ENCODE results near the gene OLFM4. TPM values are rescaled to one million over a fixed set of nuclear protein-coding genes. Genes with fewer than 3 reads are reported as not detected.

Gene OLFM4
- total RNA-seq (2021; ENCODE audit: unreplicated experiment) (not detected), Bru-seq, nascent RNA (not detected), BruChase-seq, experiment 1, labeled RNA remaining after a 2-hour chase (not detected), BruChase-seq, experiment 2, labeled RNA remaining after a 6-hour chase (not detected)
- not detected for polyA plus RNA-seq (2012; ENCODE audit: insufficient read length)
- long read RNA-seq, result 0 reads

GRCh38 chr13:53028637-53029203 lies at the start of gene OLFM4:
Gene OLFM4, plus strand, starts transcription at chr13:53028813. Its CDS starts 24 bp downstream, at chr13:53028837.
- H3K4me3 ChIP-seq (ENCODE audit: low read depth in 2 of 2, low read length in 2 of 2), result no peak within 1 kb of the TSS
- H3K27me3 ChIP-seq (ENCODE audit: control insufficient read depth, insufficient read depth, low read length), result no peaks in the 10 kb centered on the region
- H3K9me3 ChIP-seq (ENCODE audit: control insufficient read depth, insufficient read depth, low read depth, low read length), result no peaks in the 10 kb centered on the region
- no peaks in the 10 kb centered on the region for H3K4me1 ChIP-seq (ENCODE audit: control insufficient read depth, insufficient read depth, low read length)
- in situ Hi-C loops (cut with HindIII; ENCODE audit: low pct_unique_long_range_greater_than_20kb, low sequenced_read_pairs), result no loop called here
- TF ChIP-seq REST (IDR thresholded peaks at IDR 0.05; ENCODE audit: insufficient read depth in 1 of 2, low read depth in 2 of 2, low read length in 1 of 2) (no peak), POLR2AphosphoS5 (IDR thresholded peaks at IDR 0.05; ENCODE audit: low read depth, low read length) (no peak), SIN3A (IDR thresholded peaks at IDR 0.05; ENCODE audit: borderline replicate concordance, insufficient read depth, low read depth, low read length) (no peak), TCF7L2 (IDR thresholded peaks at IDR 0.05; ENCODE audit: low read depth, low read length) (no peak), CTCF (IDR thresholded peaks at IDR 0.05) (no peak)
- CTCF ChIA-PET, result no interaction called here
- BruUV-seq (replicated peaks), result no TSS peak
- H3K36me3 ChIP-seq (ENCODE audit: control insufficient read depth, insufficient read depth, low read length), result no peaks in the 10 kb centered on the region
- H3K27ac ChIP-seq (ENCODE audit: low read length), result no peak within 1 kb of the TSS
- ATAC-seq (no peak), DNase-seq (ENCODE audit: low read depth, low spot score) (no peak)
- POLR2A ChIA-PET, result no interaction called here
- intact Hi-C loops (cut with micrococcal nuclease; ENCODE audit: unreplicated experiment), result no loop called here

GRCh38 chr13:52978989-52979388 lies 49.6 kb upstream of the OLFM4 start:
- ATAC-seq (no peak), DNase-seq (ENCODE audit: low read depth, low spot score) (no peak)
- ChIA-PET POLR2A (no interaction called here), CTCF (no interaction called here)
- in situ Hi-C loops (cut with HindIII; ENCODE audit: low pct_unique_long_range_greater_than_20kb, low sequenced_read_pairs), result no loop called here
- Histone ChIP-seq H3K36me3 (ENCODE audit: control insufficient read depth, insufficient read depth, low read length) (no peaks in the 10 kb centered on the region), H3K4me3 (ENCODE audit: low read depth in 2 of 2, low read length in 2 of 2) (no peak overlapping the region), H3K27ac (ENCODE audit: low read length) (no peak overlapping the region), H3K4me1 (ENCODE audit: control insufficient read depth, insufficient read depth, low read length) (no peaks in the 10 kb centered on the region), H3K9me3 (ENCODE audit: control insufficient read depth, insufficient read depth, low read depth, low read length) (no peaks in the 10 kb centered on the region), H3K27me3 (ENCODE audit: control insufficient read depth, insufficient read depth, low read length) (no peaks in the 10 kb centered on the region)
- BruUV-seq (replicated peaks), result no TSS peak
- no peak for TF ChIP-seq REST (IDR thresholded peaks at IDR 0.05; ENCODE audit: insufficient read depth in 1 of 2, low read depth in 2 of 2, low read length in 1 of 2)
- TF ChIP-seq SIN3A (IDR thresholded peaks at IDR 0.05; ENCODE audit: borderline replicate concordance, insufficient read depth, low read depth, low read length), result no peak
- no peak for TF ChIP-seq CTCF (IDR thresholded peaks at IDR 0.05)
- TF ChIP-seq POLR2AphosphoS5 (IDR thresholded peaks at IDR 0.05; ENCODE audit: low read depth, low read length), result no peak
- TF ChIP-seq TCF7L2 (IDR thresholded peaks at IDR 0.05; ENCODE audit: low read depth, low read length), result no peak
- intact Hi-C loops (cut with micrococcal nuclease; ENCODE audit: unreplicated experiment), result no loop called here
